Measurements from ENCODE around the gene PGBD5. TPM values are rescaled to one million over a fixed set of nuclear protein-coding genes. Genes with fewer than 3 reads are reported as not detected.

Gene PGBD5
- total RNA-seq, 1 donor, result not detected

- H3K4me3 ChIP-seq (ENCODE audit: low read depth, low read length), result no peak overlapping the region
- DNase-seq (ENCODE audit: low read depth), result no peak
- no peak for TF ChIP-seq CTCF (IDR thresholded peaks at IDR 0.05; ENCODE audit: insufficient read depth, low read depth, low read length)
Measured at GRCh38 chr1:230381585-230381984, 44.5 kb downstream of the PGBD5 start.

- no peak overlapping the region for H3K4me3 ChIP-seq (ENCODE audit: low read depth, low read length)
- TF ChIP-seq CTCF (IDR thresholded peaks at IDR 0.05; ENCODE audit: insufficient read depth, low read depth, low read length), result no peak
- no peak for DNase-seq (ENCODE audit: low read depth)
Measured at GRCh38 chr1:230381049-230381467, 45.1 kb downstream of the PGBD5 start.

- no peak for TF ChIP-seq CTCF (IDR thresholded peaks at IDR 0.05; ENCODE audit: insufficient read depth, low read depth, low read length)
- no peak for DNase-seq (ENCODE audit: low read depth)
- no peak overlapping the region for H3K4me3 ChIP-seq (ENCODE audit: low read depth, low read length)
Measured at GRCh38 chr1:230379928-230380327, 46.2 kb downstream of the PGBD5 start.

GRCh38 chr1:230379462-230379861 is 46.7 kb downstream of the PGBD5 start:
- TF ChIP-seq CTCF (IDR thresholded peaks at IDR 0.05; ENCODE audit: insufficient read depth, low read depth, low read length), result no peak
- DNase-seq (ENCODE audit: low read depth), result no peak
- no peak overlapping the region for H3K4me3 ChIP-seq (ENCODE audit: low read depth, low read length)

GRCh38 chr1:230377851-230378250 is 48.3 kb downstream of the PGBD5 start:
- H3K4me3 ChIP-seq (ENCODE audit: low read depth, low read length), result no peak overlapping the region
- no peak for TF ChIP-seq CTCF (IDR thresholded peaks at IDR 0.05; ENCODE audit: insufficient read depth, low read depth, low read length)
- DNase-seq (ENCODE audit: low read depth), result no peak

- H3K4me3 ChIP-seq (ENCODE audit: low read depth, low read length), result no peak overlapping the region
- DNase-seq (ENCODE audit: low read depth), result no peak
- no peak for TF ChIP-seq CTCF (IDR thresholded peaks at IDR 0.05; ENCODE audit: insufficient read depth, low read depth, low read length)
Measured at GRCh38 chr1:230377324-230377723, 48.8 kb downstream of the PGBD5 start.

- H3K4me3 ChIP-seq (ENCODE audit: low read depth, low read length), result no peak overlapping the region
- DNase-seq (ENCODE audit: low read depth), result no peak
- no peak for TF ChIP-seq CTCF (IDR thresholded peaks at IDR 0.05; ENCODE audit: insufficient read depth, low read depth, low read length)
Measured at GRCh38 chr1:230376296-230376695, 49.8 kb downstream of the PGBD5 start.

All from fibroblast of villous mesenchyme (primary cell).